ENCODE data around the gene SOD3.

SOD3 gene

GRCh38 chr4:24775750-24776149, 19.6 kb upstream of the SOD3 start:
- DNase-seq: no peak

DNA sequence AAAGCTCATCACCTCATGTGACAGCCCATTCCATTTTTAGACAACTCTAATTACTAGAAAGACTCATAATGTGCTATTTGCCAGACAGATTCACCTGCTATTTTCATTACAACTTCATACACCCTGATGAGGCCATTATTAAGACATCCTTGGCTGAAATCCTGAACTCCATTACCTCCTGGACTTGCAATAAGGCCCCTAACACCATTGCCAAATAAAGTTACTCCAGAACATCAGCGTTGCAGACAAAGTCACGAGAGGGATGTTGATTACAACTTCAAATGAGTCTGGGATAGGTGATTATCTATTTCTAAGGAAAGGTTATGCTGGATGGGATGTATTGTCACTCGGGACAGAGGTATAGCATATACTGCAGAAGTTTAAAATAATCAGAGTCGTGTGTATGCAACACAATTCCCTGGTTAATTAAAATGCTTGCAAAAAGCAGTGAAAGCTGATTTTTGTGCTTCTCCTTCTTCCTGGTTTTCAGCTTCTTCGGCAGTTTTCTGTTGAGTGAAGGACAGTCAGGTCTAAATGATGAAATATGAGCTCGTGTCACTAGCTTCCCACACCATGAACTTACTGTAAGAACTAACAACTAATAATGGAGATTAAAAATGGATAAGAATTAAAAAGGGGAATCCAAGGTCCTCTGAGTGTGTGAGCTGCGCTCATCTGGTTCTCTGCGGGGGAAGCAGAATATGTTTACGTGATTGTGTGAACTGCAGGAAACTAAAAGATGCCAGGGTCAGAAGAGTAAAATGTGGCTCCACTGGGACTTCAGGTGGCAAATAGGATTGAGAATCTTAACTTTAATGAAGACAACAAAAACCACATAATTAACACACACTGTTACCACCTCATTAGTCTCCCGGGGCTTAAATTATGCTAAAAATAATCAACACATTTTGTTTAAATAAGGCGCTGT, 17.6 kb upstream of the SOD3 start:
- DNase-seq: no peak

DNA sequence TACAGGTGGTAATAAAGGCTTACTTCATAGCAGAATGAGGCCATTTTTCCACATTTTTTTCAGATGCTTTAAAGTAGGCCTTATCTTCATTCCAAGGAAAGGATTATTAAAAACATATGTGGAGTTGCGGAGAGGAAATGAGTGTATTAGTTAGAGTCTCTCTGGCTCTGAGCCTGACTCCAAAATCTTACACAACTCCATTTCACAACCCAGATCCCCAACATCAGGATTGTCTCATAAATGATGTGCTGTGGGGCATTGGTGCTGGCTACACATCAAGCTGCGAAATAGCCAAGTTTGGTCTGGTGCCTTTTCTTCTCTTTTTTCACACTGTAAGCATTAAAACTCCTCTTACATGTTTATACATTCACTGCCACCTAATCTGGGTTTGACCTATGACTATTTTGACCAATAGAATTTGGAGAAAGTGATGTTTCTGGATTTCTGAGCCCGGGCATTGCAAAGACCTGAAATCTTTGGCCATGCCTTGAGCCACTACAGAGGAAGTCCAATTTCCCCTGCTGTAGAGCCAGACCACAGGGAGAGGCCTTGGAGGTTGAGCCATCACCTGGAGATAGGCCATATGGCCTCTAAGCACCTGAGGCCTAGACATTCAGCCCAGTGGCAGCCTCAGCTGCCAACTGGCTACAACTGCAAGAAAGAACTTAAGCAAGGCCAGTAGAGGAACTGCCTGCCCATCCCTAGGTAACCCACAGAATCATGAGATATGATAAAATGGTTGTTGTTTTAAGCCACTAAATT, 16.7 kb upstream of the SOD3 start:
- no peak for DNase-seq

- DNase-seq: no peak
Measured at GRCh38 chr4:24780936-24781495, 14.4 kb upstream of the SOD3 start.

DNA sequence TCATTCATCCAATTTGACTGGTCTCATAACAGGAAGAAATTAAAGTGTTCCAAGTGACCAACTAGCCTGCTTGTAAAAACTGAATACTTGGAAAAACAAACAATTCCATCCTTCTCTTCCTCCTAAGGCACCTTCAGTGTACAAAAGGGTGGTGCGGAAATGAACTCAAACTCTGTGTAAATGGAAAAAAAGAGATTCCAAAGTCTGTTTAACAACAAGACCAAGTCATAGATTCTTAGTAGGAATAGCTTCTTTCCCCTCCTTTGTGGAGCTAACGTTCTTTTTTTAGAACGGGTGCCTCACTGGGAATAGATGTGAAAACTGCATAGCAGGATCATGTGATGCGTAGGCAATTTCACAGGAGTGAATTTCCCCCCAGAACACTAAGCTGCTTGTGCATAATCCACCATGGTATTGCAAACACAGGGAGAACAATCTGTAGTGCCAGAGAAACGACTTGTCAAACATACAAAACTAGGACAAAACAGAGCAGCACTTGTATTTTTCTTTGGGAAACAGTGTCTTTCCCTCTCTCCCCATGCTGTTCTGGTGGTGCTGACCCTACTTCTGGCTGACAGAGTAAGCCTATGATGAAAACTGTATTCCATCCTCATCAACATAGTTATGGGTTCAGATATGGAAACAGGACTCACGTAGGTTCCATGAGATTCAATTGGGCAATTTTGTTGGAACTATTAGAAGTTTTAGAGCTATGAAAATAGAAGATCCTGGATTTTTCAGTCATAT, 13.2 kb upstream of the SOD3 start:
- peak; percentile 63 to 67 for DNase-seq

DNA sequence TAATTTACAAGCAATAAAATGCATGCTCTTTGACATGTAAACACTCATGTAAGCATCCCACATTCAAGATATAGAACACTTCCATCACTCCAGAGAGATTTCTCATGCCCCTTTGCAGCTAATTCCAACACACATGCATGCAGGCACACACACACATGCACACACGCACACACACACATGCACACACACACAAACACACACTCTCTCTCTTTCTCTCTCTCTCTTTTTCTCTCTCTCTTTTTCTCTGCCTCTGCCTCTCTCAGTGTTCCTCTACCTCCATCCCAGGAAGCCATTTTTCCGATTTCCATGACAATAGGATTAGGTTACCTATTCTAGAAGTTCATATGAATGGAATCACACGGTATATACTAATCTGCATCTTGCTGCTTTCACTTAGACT, 11.9 kb upstream of the SOD3 start:
- no peak for DNase-seq

- DNase-seq: no peak
Measured at GRCh38 chr4:24791043-24791442, 4.3 kb upstream of the SOD3 start.

DNA sequence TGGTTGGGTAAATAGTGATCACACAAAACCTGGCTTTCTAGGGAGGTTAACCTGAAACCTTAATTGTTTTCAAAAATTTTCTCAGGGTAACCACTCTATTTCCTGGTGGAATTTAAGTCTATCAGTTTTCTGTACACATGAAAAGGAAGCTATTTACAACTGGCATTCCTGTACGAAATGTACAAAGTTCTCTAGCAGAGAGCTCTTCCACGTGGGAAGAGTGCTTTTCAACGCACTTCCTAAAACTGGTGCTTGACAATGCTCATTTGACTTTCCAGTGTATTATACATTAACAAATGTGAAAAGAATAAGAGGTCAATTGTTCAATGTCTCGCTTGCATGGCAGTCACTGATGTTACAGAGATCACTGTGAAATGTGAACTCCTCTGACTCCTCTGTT, 2.8 kb upstream of the SOD3 start:
- DNase-seq: no peak

DNA sequence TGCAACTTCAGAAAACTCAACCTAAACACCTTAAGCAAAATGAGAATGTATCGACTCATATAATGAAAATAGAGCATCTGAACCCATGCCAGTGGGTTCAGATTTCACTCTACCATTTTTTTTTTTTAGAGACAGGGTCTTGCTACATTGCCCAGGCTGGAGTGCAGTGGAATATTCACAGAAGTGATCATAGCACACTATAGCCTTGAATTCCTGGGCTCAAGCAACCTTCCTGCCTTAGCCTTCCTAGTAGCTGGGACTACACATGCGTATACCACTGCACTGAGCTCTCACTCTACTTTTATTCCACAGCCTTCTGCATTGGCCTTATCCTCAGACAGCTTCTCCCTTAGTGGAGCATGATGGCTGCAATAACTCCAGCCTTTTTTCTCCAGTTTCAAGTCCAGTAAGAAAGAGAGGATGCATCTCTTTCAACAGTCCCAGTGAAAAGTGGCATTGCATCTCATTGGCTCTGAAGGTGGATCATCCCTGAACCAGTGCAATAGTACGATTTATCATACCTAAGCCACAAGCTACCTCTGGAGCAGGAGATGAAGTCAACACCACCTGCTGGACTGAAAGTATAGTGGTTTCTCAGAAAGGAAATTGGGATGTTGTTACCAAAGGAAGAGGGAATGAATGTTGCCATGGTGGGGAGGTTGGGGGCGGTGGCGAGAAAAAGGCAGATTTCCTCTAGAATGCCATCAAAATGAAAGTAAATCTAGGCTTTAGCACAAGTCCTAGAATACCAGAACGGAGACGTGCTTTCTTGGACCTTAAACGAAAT, 2.0 kb upstream of the SOD3 start:
- DNase-seq: peak in 1 of 2 experiments; percentile 47

- DNase-seq: no peak
Measured at GRCh38 chr4:24794051-24794450, 1.3 kb upstream of the SOD3 start.

DNA sequence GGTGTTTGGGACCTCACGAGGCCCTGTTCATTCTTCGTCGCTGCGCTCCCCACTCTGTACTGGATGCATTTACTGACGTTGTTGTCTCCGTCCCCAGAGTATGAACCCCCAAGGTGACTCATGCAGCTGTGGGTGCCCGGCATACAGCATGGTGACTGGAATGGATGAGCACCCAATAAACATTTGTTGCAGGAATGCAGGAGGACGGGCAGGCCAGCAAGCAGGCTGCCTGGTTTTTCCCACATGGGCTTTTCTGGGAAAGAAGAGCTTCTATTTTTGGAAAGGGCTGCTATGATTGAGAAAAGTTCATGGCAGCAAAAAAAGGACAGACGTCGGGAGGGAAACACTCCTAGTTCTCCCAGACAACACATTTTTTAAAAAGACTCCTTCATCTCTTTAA, 893 bp upstream of the SOD3 start:
- no peak for DNase-seq

DNA sequence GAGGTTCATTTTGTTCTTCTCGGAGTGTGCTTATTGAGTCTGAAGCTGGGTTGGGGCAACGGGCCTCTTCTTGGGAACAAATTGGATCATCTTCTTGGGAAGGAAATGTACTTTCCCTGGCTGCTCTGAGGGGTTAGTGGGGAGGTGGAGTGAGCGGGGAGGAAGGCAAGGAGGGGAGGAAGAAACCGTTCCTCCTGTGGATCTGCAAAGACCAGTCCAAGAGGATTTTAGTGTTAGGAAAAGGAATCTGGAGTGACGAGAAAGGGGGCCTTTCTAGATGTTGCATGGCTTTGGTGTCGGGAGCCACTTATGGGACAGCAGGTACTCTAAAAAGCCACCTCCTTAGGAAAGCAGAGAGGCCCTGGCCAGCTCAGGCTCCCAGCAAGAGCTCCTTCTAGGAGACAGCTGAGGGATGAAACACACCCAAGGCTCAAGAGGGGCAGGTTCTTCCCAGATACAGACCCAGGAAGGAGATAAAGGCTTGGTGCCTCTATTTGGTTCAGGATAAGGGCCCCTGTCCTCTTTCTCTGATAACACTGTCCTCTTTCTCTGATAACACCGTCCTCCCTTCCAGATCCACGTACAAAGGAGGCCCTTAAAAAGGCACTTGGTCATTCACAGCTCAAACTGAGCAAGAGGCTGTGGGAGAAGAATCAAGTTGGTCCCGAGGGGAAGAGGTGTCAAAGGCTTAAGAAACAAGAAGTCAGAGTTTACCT, 451 bp downstream of the SOD3 start:
- DNase-seq: no peak

GRCh38 chr4:24796620-24797019, 1.2 kb downstream of the SOD3 start:
- DNase-seq: no peak

DNA sequence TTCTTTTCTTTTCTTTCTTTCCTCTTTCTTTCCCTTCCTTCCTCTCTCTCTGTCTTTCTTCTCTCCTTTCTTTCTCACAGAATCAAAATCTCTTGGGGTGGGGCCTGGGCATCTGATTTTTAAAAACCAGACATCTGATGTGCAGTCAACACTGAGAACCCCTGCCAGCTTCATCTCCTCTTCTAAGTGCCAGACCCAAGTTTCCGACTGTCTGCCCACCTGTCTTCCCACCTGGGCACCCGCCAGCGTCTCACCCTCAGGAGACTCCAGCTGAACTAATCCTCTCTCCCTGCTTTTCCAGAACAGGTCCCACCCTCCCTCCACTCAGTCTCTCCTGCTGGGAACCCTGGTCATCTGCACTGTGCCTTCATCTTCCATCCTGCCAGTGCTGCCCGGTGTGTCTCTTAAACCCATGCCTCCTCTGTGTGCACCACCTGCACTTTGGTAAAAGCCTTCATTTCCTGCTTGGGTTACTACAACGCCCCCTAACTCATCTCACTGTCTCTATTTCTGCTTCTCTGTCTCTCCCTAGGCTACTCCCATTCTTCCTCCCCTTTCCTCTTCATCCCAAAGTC, 2.8 kb downstream of the SOD3 start:
- DNase-seq: no peak

DNA sequence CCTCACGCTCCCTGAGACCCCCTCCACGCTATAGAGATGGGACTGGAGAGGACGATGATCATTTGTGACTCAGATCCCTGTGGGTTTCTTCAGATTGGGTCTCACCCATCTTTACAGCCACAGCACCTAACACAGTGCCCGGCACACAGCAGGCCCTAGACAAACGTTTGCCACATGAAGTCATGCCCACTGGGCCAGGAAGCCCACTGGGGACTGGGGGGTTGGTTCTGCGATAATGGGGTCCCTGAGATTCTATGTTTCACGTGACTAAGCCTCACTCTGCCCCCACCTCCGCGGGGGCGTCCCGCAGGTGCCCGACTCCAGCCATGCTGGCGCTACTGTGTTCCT, 3.8 kb downstream of the SOD3 start:
- no peak for DNase-seq

DNA sequence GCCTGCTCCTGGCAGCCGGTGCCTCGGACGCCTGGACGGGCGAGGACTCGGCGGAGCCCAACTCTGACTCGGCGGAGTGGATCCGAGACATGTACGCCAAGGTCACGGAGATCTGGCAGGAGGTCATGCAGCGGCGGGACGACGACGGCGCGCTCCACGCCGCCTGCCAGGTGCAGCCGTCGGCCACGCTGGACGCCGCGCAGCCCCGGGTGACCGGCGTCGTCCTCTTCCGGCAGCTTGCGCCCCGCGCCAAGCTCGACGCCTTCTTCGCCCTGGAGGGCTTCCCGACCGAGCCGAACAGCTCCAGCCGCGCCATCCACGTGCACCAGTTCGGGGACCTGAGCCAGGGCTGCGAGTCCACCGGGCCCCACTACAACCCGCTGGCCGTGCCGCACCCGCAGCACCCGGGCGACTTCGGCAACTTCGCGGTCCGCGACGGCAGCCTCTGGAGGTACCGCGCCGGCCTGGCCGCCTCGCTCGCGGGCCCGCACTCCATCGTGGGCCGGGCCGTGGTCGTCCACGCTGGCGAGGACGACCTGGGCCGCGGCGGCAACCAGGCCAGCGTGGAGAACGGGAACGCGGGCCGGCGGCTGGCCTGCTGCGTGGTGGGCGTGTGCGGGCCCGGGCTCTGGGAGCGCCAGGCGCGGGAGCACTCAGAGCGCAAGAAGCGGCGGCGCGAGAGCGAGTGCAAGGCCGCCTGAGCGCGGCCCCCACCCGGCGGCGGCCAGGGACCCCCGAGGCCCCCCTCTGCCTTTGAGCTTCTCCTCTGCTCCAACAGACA, 4.4 kb downstream of the SOD3 start:
- no peak for DNase-seq

GRCh38 chr4:24800325-24800895, 5.0 kb downstream of the SOD3 start:
- DNase-seq: no peak

DNA sequence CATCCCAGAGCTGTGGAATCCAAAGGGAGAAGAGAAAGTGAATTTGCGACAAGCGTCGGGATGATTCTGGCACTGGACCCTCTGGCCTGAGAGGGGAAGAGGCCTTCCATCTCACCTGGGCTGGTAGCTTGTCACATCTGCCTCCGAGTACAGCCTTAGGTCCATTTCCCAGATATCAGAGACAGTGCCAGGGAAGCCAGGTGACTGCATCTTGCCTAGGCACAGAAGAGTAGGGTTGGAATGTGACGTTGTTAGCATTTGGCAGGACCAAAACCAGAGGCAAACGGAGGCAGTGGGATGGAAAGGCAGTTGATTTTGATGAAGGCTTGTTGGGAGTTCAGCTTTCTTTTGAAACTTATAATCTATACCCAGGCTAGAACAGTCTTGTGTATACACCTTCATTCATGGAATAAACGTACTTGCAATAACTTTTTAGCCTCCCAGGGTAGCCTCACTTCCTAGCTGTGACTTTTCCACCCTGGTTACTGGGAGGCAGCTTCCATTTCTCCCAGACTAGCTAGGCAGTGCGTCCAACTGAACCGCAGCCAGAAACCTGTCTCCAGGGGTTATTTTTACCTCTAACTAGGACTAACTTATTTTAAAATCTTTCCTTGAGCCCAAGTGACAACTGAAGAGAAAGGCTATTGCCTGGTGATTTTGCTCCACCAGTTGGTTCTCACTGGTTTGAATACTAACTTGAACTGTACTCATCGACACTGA, 5.9 kb downstream of the SOD3 start:
- DNase-seq: no peak

DNA sequence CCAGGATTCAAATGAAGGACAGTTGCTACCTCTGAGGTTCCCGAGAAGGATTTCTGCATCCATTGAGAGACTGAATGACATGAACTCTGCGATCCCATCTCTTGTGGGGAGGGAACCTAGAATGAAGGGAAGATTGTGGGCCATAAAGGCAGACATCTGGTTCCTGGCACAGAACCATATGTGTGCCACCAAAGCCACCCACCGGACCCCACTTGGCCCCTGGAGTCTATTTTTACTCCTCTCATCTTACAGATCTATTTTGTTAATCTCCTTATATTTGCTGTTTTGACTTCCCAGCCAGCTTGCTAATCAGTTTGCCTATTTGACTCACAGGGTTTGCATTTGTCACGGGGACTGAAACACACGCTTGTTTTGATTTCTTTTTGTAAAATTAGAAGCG, 7.3 kb downstream of the SOD3 start:
- DNase-seq: no peak

All from NCI-H526 (cell line).